Immature natural killer cell (primary cell): Measurements from ENCODE around the gene PRKCE. TPM values are rescaled to one million over a fixed set of nuclear protein-coding genes. Genes with fewer than 3 reads are reported as not detected.

Experiments used
- DNase-seq, 3 donors: peaks; one replicate each; pipeline ENCODE4 v3.0.0; 2022; ENCODE audit warnings: mixed read lengths in 1 of 3
- H3K27ac Mint-ChIP-seq, 6 donors: one replicate each; pipeline ENCODE4 v1.8.0; 2020; ENCODE audit warnings: mixed read lengths in 6 of 6, mild to moderate bottlenecking in 5 of 6, inconsistent platforms in 4 of 6, moderate library complexity in 3 of 6
- H3K27me3 Mint-ChIP-seq, 3 donors: one replicate each; pipeline ENCODE4 v1.8.0; 2020 to 2021; ENCODE audit warnings: low read depth in 3 of 3, mild to moderate bottlenecking in 3 of 3, mixed read lengths in 3 of 3, moderate library complexity in 3 of 3, inconsistent platforms in 1 of 3
- H3K36me3 Mint-ChIP-seq, 3 donors: one replicate each; pipeline ENCODE4 v1.8.0; 2020; ENCODE audit warnings: mixed read lengths in 3 of 3, inconsistent platforms in 2 of 3, mild to moderate bottlenecking in 2 of 3
- H3K4me1 Mint-ChIP-seq, 2 donors: one replicate each; pipeline ENCODE4 v1.8.0; 2020; ENCODE audit warnings: inconsistent platforms in 2 of 2, mild to moderate bottlenecking in 2 of 2, mixed read lengths in 2 of 2, moderate library complexity in 1 of 2
- H3K4me3 Mint-ChIP-seq, 5 donors: one replicate each; pipeline ENCODE4 v1.8.0; 2020; ENCODE audit warnings: mild to moderate bottlenecking in 5 of 5, mixed read lengths in 5 of 5, inconsistent platforms in 3 of 5, moderate library complexity in 3 of 5
- H3K9me3 Mint-ChIP-seq, 6 donors: one replicate each; pipeline ENCODE4 v1.8.0; 2020; ENCODE audit warnings: mild to moderate bottlenecking in 6 of 6, mixed read lengths in 6 of 6, inconsistent platforms in 4 of 6, moderate library complexity in 3 of 6
- polyA plus RNA-seq, 3 donors: library from polyadenylated mRNA; unstranded; fragments of 300-500 nt; fragmentation: Illumina TruSeq; gene quantifications; one replicate each; pipeline ENCODE4 v1.2.3, GENCODE V29; 2021

Gene PRKCE
- polyA plus RNA-seq, 3 donors from 2014 or later: 1.0 to 3.0 (median 2.5) TPM

DNA sequence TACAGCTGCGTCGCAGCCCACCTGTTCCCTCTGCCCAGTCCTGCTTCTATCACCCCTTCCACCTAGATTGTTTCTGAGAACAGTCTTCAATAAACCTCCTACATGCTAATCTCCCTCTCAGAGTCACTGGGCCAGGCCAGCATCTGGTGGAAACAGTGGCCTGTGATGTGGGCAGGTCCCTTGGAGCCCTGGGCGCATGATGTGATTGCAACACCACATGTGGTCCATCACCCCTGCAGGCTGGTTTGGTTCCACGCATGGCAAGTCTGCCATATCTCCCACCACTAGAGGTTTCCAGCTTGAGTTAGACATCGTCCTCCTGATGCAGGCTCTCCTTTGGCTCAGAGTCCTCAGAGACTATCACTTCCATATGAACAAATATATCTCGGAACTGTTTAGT lies 83.5 kb downstream of the PRKCE start:
- H3K36me3 Mint-ChIP-seq: no peaks in the 10 kb centered on the region
- no peak overlapping the region for H3K27ac Mint-ChIP-seq
- H3K4me3 Mint-ChIP-seq: no peak overlapping the region
- no peak for DNase-seq
- peaks cover 3 to 7% of the 10 kb centered on the region in 2 donors for H3K4me1 Mint-ChIP-seq
- peaks cover 0 to 5% (median 2%) of the 10 kb centered on the region in 3 donors for H3K27me3 Mint-ChIP-seq
- H3K9me3 Mint-ChIP-seq: no peaks in the 10 kb centered on the region

DNA sequence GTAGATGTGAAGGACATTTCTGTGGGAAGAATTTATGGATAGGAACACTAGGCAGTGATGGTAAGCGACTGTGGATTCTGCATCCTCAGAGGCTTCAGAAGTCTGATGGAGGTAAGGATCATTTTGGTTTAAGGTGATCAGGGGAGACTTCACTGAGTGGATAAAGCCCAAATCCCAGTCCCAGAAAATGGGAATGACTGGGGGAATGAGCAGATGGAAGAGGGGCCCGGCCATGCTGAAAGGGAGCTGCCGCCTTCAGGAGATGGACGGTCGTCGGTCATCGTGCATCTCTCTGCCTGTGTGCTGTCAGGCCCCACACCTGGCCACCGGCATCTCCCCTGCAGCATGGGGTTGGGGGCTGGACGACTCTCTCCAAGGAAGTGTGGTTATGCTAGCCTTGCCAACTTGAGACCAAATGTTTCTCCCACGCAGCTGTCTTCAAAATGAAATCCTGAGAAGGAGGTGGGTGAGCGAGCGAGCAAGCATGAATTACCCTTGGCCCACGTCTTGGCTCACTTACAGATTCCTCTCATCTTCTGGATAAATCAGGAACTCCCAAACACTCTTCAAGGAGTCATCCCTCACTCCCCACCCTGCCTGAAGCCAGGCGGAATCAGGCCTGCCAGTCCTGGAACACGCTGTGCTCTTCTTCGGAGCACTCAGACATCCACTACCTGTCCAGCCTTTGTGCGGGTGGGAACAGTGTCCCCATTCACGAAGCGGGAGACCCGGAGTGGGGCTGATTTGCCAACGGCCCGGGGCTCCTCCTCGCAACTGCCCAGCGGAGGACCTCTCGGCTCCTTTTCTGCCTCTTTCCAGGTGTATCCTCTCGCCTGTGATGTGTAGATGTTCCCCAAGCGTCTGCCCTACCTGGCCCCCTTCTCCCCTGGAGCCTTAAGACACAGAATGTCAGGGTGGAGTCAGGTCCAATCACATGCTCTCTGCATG lies 85.6 kb downstream of the PRKCE start:
- H3K4me3 Mint-ChIP-seq: no peak overlapping the region
- no peaks in the 10 kb centered on the region for H3K4me1 Mint-ChIP-seq
- no peaks in the 10 kb centered on the region for H3K36me3 Mint-ChIP-seq
- H3K9me3 Mint-ChIP-seq: no peaks in the 10 kb centered on the region
- H3K27ac Mint-ChIP-seq: no peak overlapping the region
- peaks cover 0 to 7% (median 4%) of the 10 kb centered on the region in 3 donors for H3K27me3 Mint-ChIP-seq
- DNase-seq: no peak

DNA sequence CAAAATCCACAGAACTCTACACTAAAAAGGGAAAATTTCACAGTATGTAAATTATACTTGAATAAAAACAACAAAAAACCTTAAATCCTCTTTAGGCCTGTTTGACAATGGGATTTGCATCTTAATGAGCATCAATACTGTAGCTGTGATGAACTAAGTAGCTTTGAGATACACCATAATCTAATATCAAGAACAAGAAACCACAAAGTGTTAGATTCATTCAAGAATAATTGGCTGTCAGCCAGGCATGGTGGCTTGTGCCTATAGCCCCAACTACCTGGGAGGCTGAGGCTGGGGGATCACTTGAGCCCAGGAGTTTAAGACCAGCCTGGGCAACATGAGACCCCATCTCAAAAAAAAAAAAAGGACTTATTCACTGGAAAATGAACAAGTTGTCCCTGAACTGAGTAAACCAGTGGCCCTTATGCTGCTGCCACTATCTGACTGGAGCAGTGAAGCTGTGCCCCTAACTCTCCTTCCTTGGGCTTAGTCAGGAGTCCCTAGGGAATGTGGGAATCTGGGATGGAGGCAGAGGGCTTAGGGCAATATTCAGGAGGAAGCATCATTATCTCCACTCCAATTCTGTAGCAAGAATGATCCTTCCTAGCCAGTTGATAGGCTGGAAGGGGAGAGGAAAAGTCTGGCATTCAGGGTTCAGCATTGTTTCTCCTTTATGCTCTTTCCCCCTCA lies 88.5 kb downstream of the PRKCE start:
- Mint-ChIP-seq H3K4me3 (no peak overlapping the region), H3K27me3 (peaks cover 0 to 7% (median 4%) of the 10 kb centered on the region in 3 donors), H3K27ac (peak overlapping the region in 1 of 6 donors; percentile 6)

DNA sequence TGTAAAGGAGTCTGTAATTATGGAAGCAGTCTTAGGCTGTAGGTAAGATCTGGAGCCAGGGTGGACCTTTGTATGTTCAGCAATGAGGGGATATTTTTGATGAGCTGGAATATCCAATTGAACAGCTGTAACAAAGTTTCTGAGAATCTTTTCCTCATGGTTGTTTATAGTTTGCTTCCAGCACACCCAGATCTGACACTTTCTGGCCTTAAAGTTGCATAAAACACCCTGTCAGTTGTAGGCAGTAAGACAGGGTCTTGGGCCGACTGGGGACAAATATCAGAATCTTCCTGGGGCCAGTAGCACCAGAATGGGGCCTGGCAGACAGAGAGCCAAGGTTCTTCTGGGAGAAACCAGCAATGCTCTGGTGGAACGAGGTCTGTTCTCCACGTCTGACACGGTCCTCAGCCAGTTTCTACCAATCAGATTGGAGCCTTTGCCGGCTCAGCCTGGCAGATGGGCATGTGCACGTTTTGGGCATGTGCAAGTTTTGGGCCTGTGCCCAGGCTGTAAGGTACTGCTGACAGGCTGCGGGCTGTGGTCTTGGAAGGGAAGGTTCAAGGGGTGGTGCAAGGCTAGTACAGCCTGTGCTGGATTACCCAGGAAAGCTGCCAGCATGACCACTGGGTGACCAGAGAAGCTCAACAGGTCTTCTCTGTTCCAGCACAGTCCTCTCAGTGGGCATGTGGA lies 89.8 kb downstream of the PRKCE start:
- no peaks in the 10 kb centered on the region for H3K4me1 Mint-ChIP-seq
- H3K27ac Mint-ChIP-seq: no peak overlapping the region
- no peaks in the 10 kb centered on the region for H3K36me3 Mint-ChIP-seq
- no peak for DNase-seq
- no peaks in the 10 kb centered on the region for H3K9me3 Mint-ChIP-seq
- H3K4me3 Mint-ChIP-seq: no peak overlapping the region
- peaks cover 0 to 7% (median 4%) of the 10 kb centered on the region in 3 donors for H3K27me3 Mint-ChIP-seq

More for the DNA sequence above, 88.5 kb downstream of the PRKCE start:
- H3K4me1 Mint-ChIP-seq: no peaks in the 10 kb centered on the region
- H3K36me3 Mint-ChIP-seq: no peaks in the 10 kb centered on the region
- no peak for DNase-seq
- H3K9me3 Mint-ChIP-seq: no peaks in the 10 kb centered on the region

DNA sequence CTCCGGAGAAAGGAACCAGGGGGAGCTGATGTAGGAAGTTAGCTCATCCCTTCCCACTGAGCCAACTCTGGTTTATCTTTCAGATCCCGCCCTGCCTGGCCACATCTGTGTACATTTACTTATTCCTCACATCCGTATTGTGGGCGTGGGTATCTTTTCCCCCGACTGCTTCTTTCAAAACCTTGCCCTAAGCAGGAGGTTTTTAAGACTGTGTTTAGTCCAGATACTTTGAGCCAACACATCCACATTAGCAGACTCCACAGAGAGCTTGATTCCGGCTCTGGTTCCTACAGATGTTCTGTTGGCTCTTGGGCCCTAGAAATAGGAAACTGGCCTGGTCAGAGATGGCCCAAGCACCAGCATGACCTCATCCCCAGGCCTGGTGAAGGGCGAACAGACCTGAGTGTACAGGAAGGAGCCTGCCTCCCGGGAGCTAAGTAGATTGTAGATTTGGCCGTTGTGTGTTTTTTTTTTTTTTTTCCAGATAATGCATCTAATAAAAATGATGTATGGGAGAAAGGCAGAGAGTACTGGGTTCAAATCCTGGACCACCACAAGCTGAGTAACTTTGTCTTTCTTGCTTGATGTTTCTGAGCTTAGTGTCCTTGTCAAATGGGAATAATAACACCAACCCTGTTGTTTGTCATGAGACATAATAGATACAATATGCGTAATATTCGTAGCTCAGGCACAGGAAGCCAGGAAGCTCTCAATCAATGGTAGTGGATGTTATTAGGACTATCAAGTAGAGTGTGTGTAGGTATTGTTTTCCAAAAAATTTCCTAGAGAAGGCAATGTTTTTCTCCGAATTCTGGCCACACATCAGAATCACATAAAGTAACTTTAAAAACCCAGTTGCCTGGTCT lies 92.3 kb downstream of the PRKCE start:
- H3K27ac Mint-ChIP-seq: no peak overlapping the region
- peaks cover 0 to 4% (median 0%) of the 10 kb centered on the region in 6 donors for H3K9me3 Mint-ChIP-seq
- DNase-seq: no peak
- no peaks in the 10 kb centered on the region for H3K4me1 Mint-ChIP-seq
- H3K4me3 Mint-ChIP-seq: no peak overlapping the region
- peaks cover 0 to 7% (median 0%) of the 10 kb centered on the region in 3 donors for H3K36me3 Mint-ChIP-seq
- H3K27me3 Mint-ChIP-seq: peaks cover 0 to 8% (median 4%) of the 10 kb centered on the region in 3 donors

DNA sequence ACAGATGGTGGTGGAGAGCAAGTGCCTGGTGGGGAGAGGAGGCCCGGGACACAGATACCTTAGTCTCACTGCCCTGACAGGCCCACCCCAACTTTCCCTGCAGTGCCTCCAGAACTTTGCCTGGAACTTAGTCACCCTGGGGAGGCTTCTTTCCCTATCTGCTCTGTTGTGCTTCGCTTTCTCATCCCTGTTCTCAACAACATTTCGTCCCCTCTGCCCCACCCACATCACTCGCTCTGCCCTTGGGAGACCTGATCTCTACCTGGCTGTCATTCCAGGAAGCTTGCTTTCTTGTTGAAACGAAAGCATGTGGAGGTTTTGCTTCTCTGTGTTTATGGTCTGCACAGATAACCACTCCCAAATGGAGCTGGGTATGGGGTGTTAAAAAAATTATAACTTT lies 93.8 kb downstream of the PRKCE start:
- Mint-ChIP-seq H3K4me1 (no peaks in the 10 kb centered on the region), H3K9me3 (peaks cover 0 to 4% (median 0%) of the 10 kb centered on the region in 6 donors), H3K36me3 (peaks cover 0 to 7% (median 0%) of the 10 kb centered on the region in 3 donors), H3K27me3 (peaks cover 0 to 8% (median 3%) of the 10 kb centered on the region in 3 donors), H3K27ac (peak overlapping the region in 1 of 6 donors; percentile 76), H3K4me3 (no peak overlapping the region)
- no peak for DNase-seq

DNA sequence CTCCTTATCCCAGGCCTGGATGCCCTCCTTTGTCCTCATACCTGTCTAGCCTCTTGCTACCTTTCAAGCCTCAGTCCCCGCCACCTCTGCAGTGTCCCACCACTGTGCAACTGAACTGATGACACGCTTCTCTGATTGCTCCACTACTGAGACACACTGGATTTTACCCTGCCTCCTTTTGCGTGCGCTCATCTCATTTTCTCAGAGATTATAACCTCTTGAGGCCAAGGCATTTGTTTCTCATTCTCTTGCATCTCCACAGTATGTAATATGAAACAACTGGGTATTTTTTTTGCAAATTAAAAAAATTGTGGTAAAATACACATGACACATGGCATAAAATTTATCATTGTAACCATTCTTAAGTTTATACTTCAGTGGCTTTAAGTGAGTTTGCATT lies 95.4 kb downstream of the PRKCE start:
- H3K4me3 Mint-ChIP-seq: no peak overlapping the region
- peaks cover 0 to 6% (median 0%) of the 10 kb centered on the region in 3 donors for H3K27me3 Mint-ChIP-seq
- DNase-seq: no peak
- H3K9me3 Mint-ChIP-seq: peaks cover 0 to 4% (median 0%) of the 10 kb centered on the region in 6 donors
- peaks cover 0 to 7% (median 0%) of the 10 kb centered on the region in 3 donors for H3K36me3 Mint-ChIP-seq
- H3K4me1 Mint-ChIP-seq: no peaks in the 10 kb centered on the region
- no peak overlapping the region for H3K27ac Mint-ChIP-seq

DNA sequence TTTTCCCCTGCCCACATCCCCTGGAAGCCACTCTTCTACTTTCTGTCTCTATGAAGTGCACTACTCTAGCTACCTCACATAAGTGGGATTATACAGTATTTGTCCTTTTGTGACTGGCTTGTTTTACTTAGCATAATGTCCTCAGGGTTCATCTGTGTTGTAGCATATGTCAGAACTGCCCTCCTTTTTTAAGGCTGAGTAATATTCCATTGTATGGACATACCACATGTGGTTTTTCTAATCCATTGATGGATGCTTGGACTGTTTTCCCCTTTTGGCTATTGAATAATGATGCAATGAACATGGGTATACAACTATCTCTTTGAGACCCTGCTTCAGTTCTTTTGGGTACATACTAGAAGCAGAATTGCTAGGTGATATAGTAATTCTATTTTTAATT lies 95.9 kb downstream of the PRKCE start:
- DNase-seq: no peak
- Mint-ChIP-seq H3K9me3 (peaks cover 0 to 4% (median 0%) of the 10 kb centered on the region in 6 donors), H3K27me3 (peaks cover 0 to 6% (median 0%) of the 10 kb centered on the region in 3 donors), H3K36me3 (peaks cover 0 to 7% (median 0%) of the 10 kb centered on the region in 3 donors), H3K4me1 (no peaks in the 10 kb centered on the region), H3K27ac (no peak overlapping the region), H3K4me3 (no peak overlapping the region)

DNA sequence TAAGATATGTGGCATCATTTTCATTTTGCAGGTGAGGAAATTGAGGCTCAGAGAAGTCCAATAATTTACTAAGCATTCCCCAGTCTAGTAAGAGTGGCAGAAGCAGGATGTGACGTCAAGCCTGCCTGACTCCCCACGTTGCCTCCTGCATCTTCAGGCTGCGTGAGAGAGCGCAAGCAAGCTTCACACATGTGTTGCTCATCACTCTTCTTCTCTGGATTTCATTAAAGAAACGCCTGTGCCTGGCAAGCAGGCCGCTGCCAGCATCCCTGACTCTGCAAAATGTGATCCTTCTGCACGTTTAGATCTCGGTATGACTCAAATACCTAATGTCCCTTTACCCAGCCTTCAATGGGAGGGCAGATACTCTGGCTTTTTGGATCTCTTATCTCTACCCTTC lies 96.8 kb downstream of the PRKCE start:
- peaks cover 0 to 7% (median 0%) of the 10 kb centered on the region in 3 donors for H3K36me3 Mint-ChIP-seq
- H3K27ac Mint-ChIP-seq: no peak overlapping the region
- H3K4me1 Mint-ChIP-seq: no peaks in the 10 kb centered on the region
- H3K9me3 Mint-ChIP-seq: peaks cover 0 to 4% (median 0%) of the 10 kb centered on the region in 6 donors
- no peak for DNase-seq
- peaks cover 0 to 6% (median 0%) of the 10 kb centered on the region in 3 donors for H3K27me3 Mint-ChIP-seq
- H3K4me3 Mint-ChIP-seq: no peak overlapping the region

DNA sequence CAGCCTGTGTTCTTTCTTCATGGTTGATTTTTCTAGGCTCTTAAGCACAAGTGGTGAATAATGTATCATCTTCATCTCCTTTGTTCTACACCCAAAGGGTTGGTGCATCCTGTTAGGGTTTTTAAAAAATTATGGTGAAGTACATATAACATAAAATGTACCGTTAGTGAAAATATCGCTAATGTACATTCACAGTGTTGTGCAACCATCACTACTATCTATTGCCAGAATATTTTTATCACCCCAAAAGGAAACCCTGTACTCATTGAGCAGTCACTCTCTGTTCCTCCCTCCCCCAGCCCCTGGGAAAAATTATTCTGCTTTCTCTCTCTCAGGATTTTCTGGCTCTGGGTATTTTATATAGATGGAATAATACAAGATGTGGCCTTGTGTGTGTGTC lies 98.5 kb downstream of the PRKCE start:
- no peaks in the 10 kb centered on the region for H3K4me1 Mint-ChIP-seq
- peaks cover 0 to 6% (median 0%) of the 10 kb centered on the region in 3 donors for H3K27me3 Mint-ChIP-seq
- DNase-seq: no peak
- peaks cover 0 to 7% (median 0%) of the 10 kb centered on the region in 3 donors for H3K36me3 Mint-ChIP-seq
- no peak overlapping the region for H3K27ac Mint-ChIP-seq
- H3K4me3 Mint-ChIP-seq: no peak overlapping the region
- peaks cover 0 to 4% (median 0%) of the 10 kb centered on the region in 6 donors for H3K9me3 Mint-ChIP-seq

DNA sequence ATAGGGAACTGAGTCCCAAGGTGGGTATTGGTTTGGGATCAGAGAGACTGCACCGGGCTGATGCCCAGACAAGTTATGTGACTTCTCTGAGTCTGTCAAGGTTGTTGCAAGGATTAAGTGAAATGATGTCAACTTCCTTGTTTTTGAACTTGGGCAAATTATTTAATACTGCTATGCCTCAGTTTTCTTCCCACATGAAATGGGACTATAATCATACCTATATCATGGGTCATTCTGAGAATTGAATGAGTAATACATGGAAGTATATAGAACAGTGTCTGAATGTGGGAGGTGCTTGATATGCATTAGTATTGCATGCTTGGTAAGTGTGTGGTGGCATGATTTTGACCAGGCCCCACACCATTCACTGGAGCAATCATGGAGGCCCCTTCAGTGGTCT lies 99.0 kb downstream of the PRKCE start:
- Mint-ChIP-seq H3K4me3 (no peak overlapping the region), H3K4me1 (no peaks in the 10 kb centered on the region), H3K9me3 (peaks cover 0 to 4% (median 0%) of the 10 kb centered on the region in 6 donors), H3K36me3 (peaks cover 0 to 7% (median 0%) of the 10 kb centered on the region in 3 donors), H3K27me3 (peaks cover 0 to 6% (median 0%) of the 10 kb centered on the region in 3 donors), H3K27ac (no peak overlapping the region)
- no peak for DNase-seq

DNA sequence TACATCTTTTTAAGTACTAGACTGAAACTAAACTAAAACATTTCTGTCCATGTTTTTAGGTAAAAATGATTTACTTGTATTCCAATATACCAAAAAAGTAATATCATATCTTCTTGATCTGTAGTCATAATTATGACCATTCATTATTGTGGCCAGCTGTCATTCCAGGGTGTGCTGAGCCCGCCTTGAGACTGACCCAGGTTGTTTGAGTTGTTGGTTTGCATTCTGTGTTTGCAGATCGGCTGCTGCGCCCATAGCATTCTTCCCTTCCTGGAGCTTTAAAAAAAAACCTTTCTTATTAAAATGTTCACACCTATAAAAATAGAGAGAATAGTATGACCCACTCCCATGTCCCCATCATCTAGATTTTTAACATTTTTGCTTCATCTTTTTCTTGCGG lies 101.9 kb downstream of the PRKCE start:
- no peak for DNase-seq
- Mint-ChIP-seq H3K36me3 (no peaks in the 10 kb centered on the region), H3K27ac (no peak overlapping the region), H3K9me3 (no peaks in the 10 kb centered on the region), H3K4me1 (no peaks in the 10 kb centered on the region), H3K4me3 (no peak overlapping the region), H3K27me3 (peaks cover 0 to under 1% (median 0%) of the 10 kb centered on the region in 3 donors)
